ENCODE data around the gene NRN1.

The NRN1 gene

GRCh38 chr6:5950361-5950785 is 56.4 kb downstream of the NRN1 start:
- CTCF ChIA-PET, result interaction anchor here (1.0 to 1.9 kb wide), 2 partner anchors 12 to 16 kb away, joined by 3 to 6 read pairs; no protein-coding TSS in a partner anchor

More at GRCh38 chr6:5950361-5950785, 56.4 kb downstream of the NRN1 start:
- Histone ChIP-seq H3K36me3 (ENCODE audit: control insufficient read depth in 2 of 2, insufficient read depth in 1 of 2, low read length in 2 of 2) (no peaks in the 10 kb centered on the region), H3K9me3 (ENCODE audit: control insufficient read depth, insufficient read depth, low read depth, low read length) (no peaks in the 10 kb centered on the region), H3K4me3 (ENCODE audit: low read depth, low read length) (no peak overlapping the region), H3K27ac (ENCODE audit: extremely low read depth, low read depth, low read length) (no peak overlapping the region), H3K4me1 (ENCODE audit: control insufficient read depth, insufficient read depth, low read length) (no peaks in the 10 kb centered on the region)
- POLR2A ChIA-PET, result no interaction called here
- TF ChIP-seq ZNF660 (tag by site-specific recombination; IDR thresholded peaks at IDR 0.05), result peak; percentile 26; the same call in 1 of the 2 replicates
- no peak for TF ChIP-seq ZIC2 (tag by site-specific recombination; IDR thresholded peaks at IDR 0.05)
